DOHH2 (cell line): ENCODE measurements around the gene TTC13.

Experiments used
- H3F3A ChIP-seq: fragments of 200-600 bp; sonication (generic), shearing (Covaris generic); 2 replicates; pipeline ENCODE4 v1.6.0; 2016; ENCODE audit warnings: antibody characterized with exemption, mild to moderate bottlenecking; ENCODE audit not compliant: control insufficient read depth, insufficient read depth
- H3K27ac ChIP-seq: fragments of 200-600 bp; sonication (generic); 2 replicates; pipeline ENCODE4 v1.5.1; 2014; ENCODE audit warnings: low read depth, mild to moderate bottlenecking, low read length, moderate library complexity
- H3K27me3 ChIP-seq: fragments of 200-600 bp; sonication (generic); 2 replicates; pipeline ENCODE4 v1.6.1; 2014; ENCODE audit warnings: mild to moderate bottlenecking, low read length, mixed read lengths; ENCODE audit not compliant: control insufficient read depth
- H3K36me3 ChIP-seq: fragments of 200-600 bp; sonication (generic); 2 replicates; pipeline ENCODE4 v1.6.1; 2014; ENCODE audit warnings: mild to moderate bottlenecking, low read length, moderate library complexity, mixed read lengths; ENCODE audit not compliant: control insufficient read depth
- H3K4me1 ChIP-seq: fragments of 200-600 bp; sonication (generic); 2 replicates; pipeline ENCODE4 v1.6.1; 2014; ENCODE audit warnings: mild to moderate bottlenecking, low read length, mixed read lengths; ENCODE audit not compliant: control insufficient read depth
- H3K4me2 ChIP-seq: fragments of 200-600 bp; sonication (generic); 2 replicates; pipeline ENCODE4 v1.6.0; 2014; ENCODE audit warnings: mild to moderate bottlenecking, low read length, moderate library complexity
- H3K4me3 ChIP-seq: fragments of 200-600 bp; sonication (generic); 2 replicates; pipeline ENCODE4 v1.5.1; 2014; ENCODE audit warnings: mild to moderate bottlenecking, low read length, mixed read lengths
- H3K79me2 ChIP-seq: fragments of 200-600 bp; sonication (generic); 2 replicates; pipeline ENCODE4 v1.6.1; 2014; ENCODE audit warnings: mild to moderate bottlenecking, low read length, mixed read lengths; ENCODE audit not compliant: control insufficient read depth
- H3K9me2 ChIP-seq: fragments of 200-600 bp; sonication (generic); replicated peaks from 2 replicates; pipeline ENCODE4 v1.6.1; 2014; ENCODE audit warnings: mild to moderate bottlenecking, low read length, mixed read lengths; ENCODE audit not compliant: control insufficient read depth
- H3K9me3 ChIP-seq: fragments of 200-600 bp; sonication (generic); 2 replicates; pipeline ENCODE4 v1.6.1; 2014; ENCODE audit warnings: antibody characterized with exemption, low read length, mixed read lengths; ENCODE audit not compliant: control insufficient read depth, insufficient read depth
- H4K20me1 ChIP-seq: fragments of 200-600 bp; sonication (generic); 2 replicates; pipeline ENCODE4 v1.6.0; 2014; ENCODE audit warnings: low read depth, mild to moderate bottlenecking, antibody characterized with exemption, low read length, moderate library complexity; ENCODE audit not compliant: control insufficient read depth, insufficient read depth
- CTCF ChIP-seq: fragments of 200-600 bp; sonication (generic); IDR thresholded peaks from one replicate; pipeline ENCODE4 v1.5.1; 2014; ENCODE audit warnings: antibody characterized with exemption, mild to moderate bottlenecking, low read depth, low read length; ENCODE audit not compliant: poor library complexity, severe bottlenecking
- EZH2phosphoT487 ChIP-seq: fragments of 200-600 bp; sonication (generic); IDR thresholded peaks from 2 replicates; pipeline ENCODE4 v1.6.1; 2017; ENCODE audit warnings: borderline replicate concordance, mild to moderate bottlenecking, antibody characterized with exemption, low read length, moderate library complexity, mixed read lengths

Gene TTC13

DNA sequence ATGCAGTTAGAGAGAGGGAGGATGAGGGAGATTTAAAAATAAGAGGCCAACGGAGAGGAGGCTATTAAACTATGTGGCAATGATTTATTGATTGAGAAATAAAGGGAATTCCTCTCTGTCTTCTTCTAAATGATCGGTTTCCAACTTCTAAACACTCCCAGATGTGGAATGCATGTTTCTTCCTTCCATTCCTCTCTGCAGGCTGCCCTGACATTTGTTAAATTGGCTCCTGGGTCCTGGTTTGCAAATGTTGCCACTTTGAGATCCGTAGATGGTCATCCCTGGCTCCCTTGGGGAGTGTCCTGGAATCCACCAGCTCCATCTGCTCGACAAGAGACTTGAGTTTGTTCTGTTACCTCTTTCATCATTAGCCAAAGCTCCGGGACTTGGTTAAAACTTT, 100.1 kb downstream of the TTC13 start:
- H3F3A ChIP-seq, result no peaks in the 10 kb centered on the region
- H3K36me3 ChIP-seq, result no peaks in the 10 kb centered on the region
- no peak for TF ChIP-seq CTCF
- TF ChIP-seq EZH2phosphoT487, result no peak
- no peaks in the 10 kb centered on the region for H3K9me2 ChIP-seq
- peaks cover 23% of the 10 kb centered on the region for H3K27me3 ChIP-seq
- H3K27ac ChIP-seq, result no peak overlapping the region
- H4K20me1 ChIP-seq, result no peaks in the 10 kb centered on the region
- H3K4me3 ChIP-seq, result no peak overlapping the region
- no peaks in the 10 kb centered on the region for H3K4me1 ChIP-seq
- no peaks in the 10 kb centered on the region for H3K9me3 ChIP-seq
- H3K79me2 ChIP-seq, result no peaks in the 10 kb centered on the region
- H3K4me2 ChIP-seq, result no peak overlapping the region

DNA sequence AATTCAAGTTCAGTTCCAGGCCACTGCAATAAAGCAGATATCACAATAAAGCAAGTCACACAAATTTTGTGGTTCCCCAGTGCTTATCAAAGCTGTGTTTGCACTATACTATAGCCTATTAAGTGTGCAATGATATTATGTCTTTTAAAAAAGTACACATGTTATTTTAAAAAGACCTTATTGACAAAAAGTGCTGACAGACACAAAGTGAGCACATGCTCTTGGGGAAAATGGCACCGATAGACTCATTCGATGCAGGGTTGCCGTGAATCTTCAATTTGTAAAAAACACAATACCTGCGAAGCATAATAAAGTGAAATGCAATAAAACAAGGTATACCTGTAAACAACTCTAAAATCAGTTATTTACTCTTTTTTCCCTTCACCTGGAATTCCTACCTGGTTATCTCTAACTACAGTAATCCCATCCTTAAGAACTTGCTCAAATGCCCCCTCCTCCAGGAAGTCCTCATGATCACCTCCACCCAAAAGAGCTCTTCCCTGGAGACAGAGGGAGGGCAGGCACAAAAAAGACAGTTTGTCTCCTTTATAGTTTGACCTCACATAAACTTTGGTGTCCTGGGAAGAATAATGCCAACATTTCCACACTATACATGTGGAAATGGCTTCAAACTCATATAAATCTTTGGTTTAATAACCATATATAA, 100.6 kb downstream of the TTC13 start:
- no peak for TF ChIP-seq CTCF
- TF ChIP-seq EZH2phosphoT487, result no peak
- Histone ChIP-seq H3K36me3 (no peaks in the 10 kb centered on the region), H3K4me2 (no peak overlapping the region), H3K4me1 (no peaks in the 10 kb centered on the region), H4K20me1 (no peaks in the 10 kb centered on the region), H3K9me3 (no peaks in the 10 kb centered on the region), H3K9me2 (no peaks in the 10 kb centered on the region), H3K27me3 (peaks cover 23% of the 10 kb centered on the region), H3F3A (no peaks in the 10 kb centered on the region), H3K79me2 (no peaks in the 10 kb centered on the region), H3K4me3 (no peak overlapping the region), H3K27ac (no peak overlapping the region)

DNA sequence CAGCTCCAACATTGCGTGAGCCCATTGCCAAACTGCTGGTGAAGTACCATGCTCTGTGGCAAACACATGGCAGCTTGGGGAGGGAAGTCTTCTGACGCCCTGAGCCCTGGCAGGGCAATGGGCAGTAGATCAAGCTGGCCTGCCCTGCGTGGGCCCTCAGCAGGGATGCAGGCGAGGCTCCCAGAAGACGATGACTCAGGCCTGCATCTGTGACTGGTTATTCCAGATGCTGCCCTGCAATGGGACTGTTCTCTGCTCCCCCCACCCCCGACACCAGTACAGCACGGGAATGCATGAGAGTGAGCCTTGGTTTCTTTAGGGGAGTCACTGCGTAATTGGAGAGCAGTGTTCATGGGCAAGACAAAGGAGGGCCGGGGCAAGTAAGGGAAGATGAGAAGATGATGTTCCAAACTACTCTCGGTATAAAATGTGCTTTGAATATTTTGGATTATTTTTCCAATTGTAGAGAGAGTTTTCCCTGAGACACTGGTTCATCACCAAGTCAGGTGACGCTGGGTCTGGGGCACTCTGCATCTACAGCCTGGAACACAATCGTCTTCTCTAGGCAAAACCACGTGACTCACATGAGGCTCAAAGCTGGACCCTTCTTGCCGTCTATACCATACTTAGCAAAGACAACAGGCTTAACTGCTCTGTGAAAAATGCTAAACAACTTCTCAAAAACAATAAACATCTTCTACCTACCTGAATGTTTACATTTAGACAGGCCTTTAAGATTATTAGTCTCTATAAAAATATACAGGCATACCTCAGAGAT, 101.3 kb downstream of the TTC13 start:
- H3K27me3 ChIP-seq, result peaks cover 23% of the 10 kb centered on the region
- no peaks in the 10 kb centered on the region for H3K9me3 ChIP-seq
- H3F3A ChIP-seq, result no peaks in the 10 kb centered on the region
- H4K20me1 ChIP-seq, result no peaks in the 10 kb centered on the region
- H3K36me3 ChIP-seq, result no peaks in the 10 kb centered on the region
- H3K4me2 ChIP-seq, result no peak overlapping the region
- TF ChIP-seq CTCF, result no peak
- TF ChIP-seq EZH2phosphoT487, result no peak
- no peaks in the 10 kb centered on the region for H3K4me1 ChIP-seq
- no peaks in the 10 kb centered on the region for H3K9me2 ChIP-seq
- H3K27ac ChIP-seq, result no peak overlapping the region
- H3K4me3 ChIP-seq, result no peak overlapping the region
- H3K79me2 ChIP-seq, result no peaks in the 10 kb centered on the region
